ENCODE measurements around the gene MED12L. TPM values are rescaled to one million over a fixed set of nuclear protein-coding genes. Genes with fewer than 3 reads are reported as not detected.

The MED12L gene
- polyA plus RNA-seq, 1 donor from 2014 or later, result 28.5 TPM

DNA sequence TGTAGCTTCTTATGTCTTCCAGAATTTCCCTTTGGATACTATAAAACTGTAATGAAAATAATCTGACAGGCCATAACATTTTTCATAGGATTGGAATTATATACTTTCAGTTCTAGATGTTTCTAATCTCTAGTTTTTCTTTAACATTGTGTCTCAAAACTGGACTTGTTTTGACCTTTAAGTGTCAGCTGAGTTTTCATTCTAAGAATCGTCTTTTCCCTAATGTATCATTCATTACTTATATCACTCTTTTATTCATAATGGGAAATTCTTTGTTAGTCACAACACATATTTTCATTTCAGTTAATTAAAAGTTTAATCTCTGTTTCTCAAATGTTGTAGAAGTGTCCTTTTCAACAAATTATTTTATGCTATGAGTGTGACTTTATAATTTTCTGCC is 105.6 kb downstream of the MED12L start:
- Histone ChIP-seq H3K9ac (ENCODE audit: low read length) (no peak overlapping the region), H3K36me3 (ENCODE audit: insufficient read depth, low read length) (peaks cover 10% of the 10 kb centered on the region), H3K9me2 (ENCODE audit: insufficient read depth, low read length) (no peaks in the 10 kb centered on the region), H3F3A (ENCODE audit: insufficient read depth, low read length, poor library complexity, severe bottlenecking) (no peaks in the 10 kb centered on the region), H4K20me1 (ENCODE audit: insufficient read depth) (no peaks in the 10 kb centered on the region), H3K9me3 (ENCODE audit: low read length) (no peaks in the 10 kb centered on the region), H3K4me3 (ENCODE audit: low read length) (no peak overlapping the region), H3K4me2 (ENCODE audit: low read length) (no peak overlapping the region), H3K27ac (ENCODE audit: low read length) (no peak overlapping the region), H3K27me3 (ENCODE audit: insufficient read depth, low read depth, low read length) (no peaks in the 10 kb centered on the region), H3K79me2 (replicated peaks; ENCODE audit: insufficient read depth, low read length) (no peaks in the 10 kb centered on the region), H2AFZ (ENCODE audit: low read depth, low read length) (no peak overlapping the region)
- TF ChIP-seq, protein P1, sequence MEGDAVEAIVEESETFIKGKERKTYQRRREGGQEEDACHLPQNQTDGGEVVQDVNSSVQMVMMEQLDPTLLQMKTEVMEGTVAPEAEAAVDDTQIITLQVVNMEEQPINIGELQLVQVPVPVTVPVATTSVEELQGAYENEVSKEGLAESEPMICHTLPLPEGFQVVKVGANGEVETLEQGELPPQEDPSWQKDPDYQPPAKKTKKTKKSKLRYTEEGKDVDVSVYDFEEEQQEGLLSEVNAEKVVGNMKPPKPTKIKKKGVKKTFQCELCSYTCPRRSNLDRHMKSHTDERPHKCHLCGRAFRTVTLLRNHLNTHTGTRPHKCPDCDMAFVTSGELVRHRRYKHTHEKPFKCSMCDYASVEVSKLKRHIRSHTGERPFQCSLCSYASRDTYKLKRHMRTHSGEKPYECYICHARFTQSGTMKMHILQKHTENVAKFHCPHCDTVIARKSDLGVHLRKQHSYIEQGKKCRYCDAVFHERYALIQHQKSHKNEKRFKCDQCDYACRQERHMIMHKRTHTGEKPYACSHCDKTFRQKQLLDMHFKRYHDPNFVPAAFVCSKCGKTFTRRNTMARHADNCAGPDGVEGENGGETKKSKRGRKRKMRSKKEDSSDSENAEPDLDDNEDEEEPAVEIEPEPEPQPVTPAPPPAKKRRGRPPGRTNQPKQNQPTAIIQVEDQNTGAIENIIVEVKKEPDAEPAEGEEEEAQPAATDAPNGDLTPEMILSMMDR (IDR thresholded peaks at IDR 0.05; ENCODE audit: poor library complexity, severe bottlenecking), result no peak
- no peak for TF ChIP-seq EZH2 (IDR thresholded peaks at IDR 0.05; ENCODE audit: borderline replicate concordance, insufficient read depth, low read length, poor library complexity, severe bottlenecking)

DNA sequence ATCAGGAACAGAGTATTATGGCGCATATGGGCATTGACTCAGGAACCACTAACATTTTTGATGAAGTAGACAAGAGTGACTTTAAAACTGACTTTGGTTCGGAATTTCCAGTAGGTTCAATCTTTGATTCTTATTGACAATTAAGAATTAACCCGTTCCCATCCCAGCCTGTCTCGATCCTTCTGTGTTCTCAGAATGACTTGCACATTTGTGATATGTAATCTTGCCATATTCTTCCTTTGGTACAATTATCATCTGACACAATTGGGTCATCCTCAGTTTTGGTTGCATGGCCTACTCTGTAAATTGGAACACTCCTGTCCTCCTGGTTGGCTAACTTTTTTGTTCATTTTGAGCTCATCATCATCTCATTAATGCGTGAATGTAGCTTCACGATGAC is 107.1 kb downstream of the MED12L start:
- no peak overlapping the region for H3K27ac ChIP-seq (ENCODE audit: low read length)
- no peak overlapping the region for H3K4me3 ChIP-seq (ENCODE audit: low read length)
- H3K79me2 ChIP-seq (replicated peaks; ENCODE audit: insufficient read depth, low read length), result no peaks in the 10 kb centered on the region
- TF ChIP-seq EZH2 (IDR thresholded peaks at IDR 0.05; ENCODE audit: borderline replicate concordance, insufficient read depth, low read length, poor library complexity, severe bottlenecking), result no peak
- no peak for TF ChIP-seq MXI1 (conservative IDR thresholded peaks at IDR 0.05; ENCODE audit: poor library complexity, severe bottlenecking)
- TF ChIP-seq, protein P2, sequence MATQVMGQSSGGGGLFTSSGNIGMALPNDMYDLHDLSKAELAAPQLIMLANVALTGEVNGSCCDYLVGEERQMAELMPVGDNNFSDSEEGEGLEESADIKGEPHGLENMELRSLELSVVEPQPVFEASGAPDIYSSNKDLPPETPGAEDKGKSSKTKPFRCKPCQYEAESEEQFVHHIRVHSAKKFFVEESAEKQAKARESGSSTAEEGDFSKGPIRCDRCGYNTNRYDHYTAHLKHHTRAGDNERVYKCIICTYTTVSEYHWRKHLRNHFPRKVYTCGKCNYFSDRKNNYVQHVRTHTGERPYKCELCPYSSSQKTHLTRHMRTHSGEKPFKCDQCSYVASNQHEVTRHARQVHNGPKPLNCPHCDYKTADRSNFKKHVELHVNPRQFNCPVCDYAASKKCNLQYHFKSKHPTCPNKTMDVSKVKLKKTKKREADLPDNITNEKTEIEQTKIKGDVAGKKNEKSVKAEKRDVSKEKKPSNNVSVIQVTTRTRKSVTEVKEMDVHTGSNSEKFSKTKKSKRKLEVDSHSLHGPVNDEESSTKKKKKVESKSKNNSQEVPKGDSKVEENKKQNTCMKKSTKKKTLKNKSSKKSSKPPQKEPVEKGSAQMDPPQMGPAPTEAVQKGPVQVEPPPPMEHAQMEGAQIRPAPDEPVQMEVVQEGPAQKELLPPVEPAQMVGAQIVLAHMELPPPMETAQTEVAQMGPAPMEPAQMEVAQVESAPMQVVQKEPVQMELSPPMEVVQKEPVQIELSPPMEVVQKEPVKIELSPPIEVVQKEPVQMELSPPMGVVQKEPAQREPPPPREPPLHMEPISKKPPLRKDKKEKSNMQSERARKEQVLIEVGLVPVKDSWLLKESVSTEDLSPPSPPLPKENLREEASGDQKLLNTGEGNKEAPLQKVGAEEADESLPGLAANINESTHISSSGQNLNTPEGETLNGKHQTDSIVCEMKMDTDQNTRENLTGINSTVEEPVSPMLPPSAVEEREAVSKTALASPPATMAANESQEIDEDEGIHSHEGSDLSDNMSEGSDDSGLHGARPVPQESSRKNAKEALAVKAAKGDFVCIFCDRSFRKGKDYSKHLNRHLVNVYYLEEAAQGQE (IDR thresholded peaks at IDR 0.05; ENCODE audit: borderline replicate concordance), result no peak
- no peak for TF ChIP-seq POLR2AphosphoS5 (IDR thresholded peaks at IDR 0.05)
- no peak for TF ChIP-seq EP300 (conservative IDR thresholded peaks at IDR 0.05; ENCODE audit: poor library complexity, severe bottlenecking)
- no peak for TF ChIP-seq TAF1 (IDR thresholded peaks at IDR 0.05; ENCODE audit: low read depth)
- TF ChIP-seq, protein P1 (IDR thresholded peaks at IDR 0.05; ENCODE audit: poor library complexity, severe bottlenecking), result no peak
- TF ChIP-seq SMC3 (conservative IDR thresholded peaks at IDR 0.05; ENCODE audit: poor library complexity), result no peak
- TF ChIP-seq RAD21 (conservative IDR thresholded peaks at IDR 0.05), result no peak
- no peaks in the 10 kb centered on the region for H3F3A ChIP-seq (ENCODE audit: insufficient read depth, low read length, poor library complexity, severe bottlenecking)
- no peak overlapping the region for H2AFZ ChIP-seq (ENCODE audit: low read depth, low read length)
- no peaks in the 10 kb centered on the region for H3K9me2 ChIP-seq (ENCODE audit: insufficient read depth, low read length)
- H3K4me2 ChIP-seq (ENCODE audit: low read length), result no peak overlapping the region
- H3K9me3 ChIP-seq (ENCODE audit: low read length), result no peaks in the 10 kb centered on the region
- H4K20me1 ChIP-seq (ENCODE audit: insufficient read depth), result no peaks in the 10 kb centered on the region
- no peaks in the 10 kb centered on the region for H3K27me3 ChIP-seq (ENCODE audit: insufficient read depth, low read depth, low read length)
- H3K36me3 ChIP-seq (ENCODE audit: insufficient read depth, low read length), result peaks cover 5% of the 10 kb centered on the region
- no peak overlapping the region for H3K9ac ChIP-seq (ENCODE audit: low read length)
